Spleen (tissue), 11 donors: Measurements from ENCODE around the gene OXSM. TPM values are rescaled to one million over a fixed set of nuclear protein-coding genes. Genes with fewer than 3 reads are reported as not detected.
A peak's percentile ranks its signal among the peaks of the same experiment; 100 is the strongest.

Experiments used
- DNase-seq: peaks from one replicate; pipeline ENCODE4 v3.0.0-alpha.2; 2020
- H3K27ac ChIP-seq, 8 donors: fragments of 200-600 bp; sonication (generic) in 7 of 8; 1 replicate in 4 of 8; 2 replicates in 4 of 8; pipeline versions ENCODE4 v1.5.0 to v1.8.0; 2016 to 2021; ENCODE audit warnings: inconsistent platforms in 4 of 8, mild to moderate bottlenecking in 4 of 8, moderate library complexity in 1 of 8
- H3K27me3 ChIP-seq, 7 donors: fragments of 200-600 bp; sonication (generic) in 6 of 7; replicated peaks in 1 of 7; 1 replicate in 4 of 7; 2 replicates in 3 of 7; pipeline versions ENCODE4 v1.5.0 to v1.8.0; 2016 to 2021; ENCODE audit warnings: inconsistent platforms in 3 of 7, mild to moderate bottlenecking in 1 of 7
- H3K36me3 ChIP-seq, 6 donors: fragments of 200-600 bp; sonication (generic) in 5 of 6; 1 replicate in 4 of 6; 2 replicates in 2 of 6; pipeline versions ENCODE4 v1.5.0 to v1.8.0; 2016 to 2021; ENCODE audit warnings: inconsistent platforms in 2 of 6
- H3K4me1 ChIP-seq, 6 donors: fragments of 200-600 bp; sonication (generic) in 5 of 6; 1 replicate in 3 of 6; 2 replicates in 3 of 6; pipeline versions ENCODE4 v1.5.0 to v1.8.0; 2016 to 2021; ENCODE audit warnings: inconsistent platforms in 3 of 6
- H3K4me3 ChIP-seq, 8 donors: fragments of 200-600 bp; sonication (generic) in 7 of 8; 1 replicate in 4 of 8; 2 replicates in 4 of 8; pipeline versions ENCODE4 v1.5.0 to v1.8.0; 2016 to 2021; ENCODE audit warnings: inconsistent platforms in 4 of 8, mild to moderate bottlenecking in 4 of 8, moderate library complexity in 2 of 8
- H3K9me3 ChIP-seq, 8 donors: fragments of 200-600 bp; sonication (generic) in 7 of 8; 1 replicate in 4 of 8; 2 replicates in 4 of 8; pipeline versions ENCODE4 v1.5.0 to v1.8.0; 2016 to 2021; ENCODE audit warnings: inconsistent platforms in 4 of 8
- CTCF ChIP-seq, 11 experiments: fragments of 200-600 bp in 7 of 11; fragments of 450-650 bp in 4 of 11; sonication (generic) in 4 of 11; IDR thresholded peaks in 8 of 11; conservative IDR thresholded peaks in 3 of 11; 1 replicate in 7 of 11; 2 replicates in 4 of 11; pipeline versions ENCODE4 v1.4.0 to v1.8.0; 2016 to 2021; ENCODE audit warnings: antibody characterized with exemption in 11 of 11, inconsistent platforms in 4 of 11, mild to moderate bottlenecking in 1 of 11
- POLR2A ChIP-seq, 3 donors: fragments of 450-650 bp; IDR thresholded peaks; one replicate each; pipeline ENCODE4 v1.5.1; 2017; ENCODE audit warnings: antibody characterized with exemption in 3 of 3, mild to moderate bottlenecking in 1 of 3
- POLR2AphosphoS5 ChIP-seq, 3 donors: sonication (generic); formaldehyde crosslinking; IDR thresholded peaks; one replicate each; pipeline ENCODE4 v1.5.1; 2017; ENCODE audit warnings: antibody characterized with exemption in 3 of 3
- WGBS, 5 donors: extraction: QIAGEN DNeasy Blood & Tissue Kit in 3 of 5; methylation state at CpG; one replicate each; pipeline versions ENCODE4 v1.1.5 to v1.1.7; 2013 to 2018; 5-methylcytosine and 5-hydroxymethylcytosine counted together
- intact Hi-C: fragments of 100-400 bp; cut with DNase I; formaldehyde crosslinking; loops from one replicate; pipeline ENCODE4 v1.15.0; 2023; ENCODE audit warnings: low total_unique reads
- polyA plus RNA-seq, 3 donors: library from polyadenylated mRNA; stranded (reverse); fragments of 200-250 nt; gene quantifications; one replicate each; pipeline ENCODE4 v1.2.1, GENCODE V29; 2013
- total RNA-seq, 7 donors: library from RNA; depleted of rRNA in 3 of 7; stranded (reverse); fragments of >200 nt in 3 of 7; fragmentation: NEBNext Ultra II Directional in 4 of 7; extraction: Animal tissue kit (Norgen Biotek cat#: 25700) in 4 of 7; gene quantifications; one replicate each; pipeline versions ENCODE4 v1.1.0 to v1.2.1, GENCODE V29; 2016 to 2021
- donor health status: healthy with polysubstance abuse.
- donor health status: DM: no; HTN: no; CAD: no; lungs with moderate emphysema.
- donor health status: DM: no; HTN: no; CAD: no.
- donor health status: Bipolar disorder and iron deficiency.
- donor health status: healthy.
- donor health status: DM: no; HTN: no; CAD: no.
- donor health status: DM: yes; HTN: yes; CAD: no.

The OXSM gene
- total and polyA plus RNA-seq, 10 donors = 6.9 to 18.7 (median 10.2) TPM

GRCh38 chr3:25817107-25817506, 27.2 kb downstream of the OXSM start:
- Histone ChIP-seq H3K27ac (no peak overlapping the region), H3K27me3 (no peaks in the 10 kb centered on the region), H3K36me3 (no peaks in the 10 kb centered on the region), H3K9me3 (peaks cover 0 to 10% (median 0%) of the 10 kb centered on the region in 8 donors), H3K4me3 (no peak overlapping the region), H3K4me1 (no peaks in the 10 kb centered on the region)
- TF ChIP-seq POLR2AphosphoS5 (IDR thresholded peaks at IDR 0.05) (no peak), CTCF (IDR thresholded peaks at IDR 0.05 in 8 of 11, conservative IDR thresholded peaks at IDR 0.05 in 3 of 11) (no peak), POLR2A (IDR thresholded peaks at IDR 0.05) (no peak)
- intact Hi-C loops = no loop called here
- DNase-seq = no peak
- 49 to 88% (median 71%) methylated on average over 1 of the region's 1 CpG for WGBS, 5 donors

- Histone ChIP-seq H3K4me3 (no peak overlapping the region), H3K27me3 (no peaks in the 10 kb centered on the region), H3K36me3 (no peaks in the 10 kb centered on the region), H3K9me3 (peaks cover 0 to 10% (median 0%) of the 10 kb centered on the region in 8 donors), H3K4me1 (no peaks in the 10 kb centered on the region), H3K27ac (no peak overlapping the region)
- no peak for TF ChIP-seq POLR2A (IDR thresholded peaks at IDR 0.05)
- no peak for TF ChIP-seq POLR2AphosphoS5 (IDR thresholded peaks at IDR 0.05)
- no peak for TF ChIP-seq CTCF (IDR thresholded peaks at IDR 0.05 in 8 of 11, conservative IDR thresholded peaks at IDR 0.05 in 3 of 11)
- no peak for DNase-seq
- 30 to 81% (median 79%) methylated on average over 1 of the region's 1 CpG for WGBS, 5 donors
- intact Hi-C loops = no loop called here
Measured at GRCh38 chr3:25817638-25818037, 27.7 kb downstream of the OXSM start.

GRCh38 chr3:25818335-25818734, 28.4 kb downstream of the OXSM start:
- H3K27ac ChIP-seq = no peak overlapping the region
- no peaks in the 10 kb centered on the region for H3K4me1 ChIP-seq
- H3K9me3 ChIP-seq = peaks cover 0 to 10% (median 0%) of the 10 kb centered on the region in 8 donors
- no peaks in the 10 kb centered on the region for H3K36me3 ChIP-seq
- TF ChIP-seq CTCF (IDR thresholded peaks at IDR 0.05 in 8 of 11, conservative IDR thresholded peaks at IDR 0.05 in 3 of 11) (no peak), POLR2AphosphoS5 (IDR thresholded peaks at IDR 0.05) (no peak), POLR2A (IDR thresholded peaks at IDR 0.05) (no peak)
- DNase-seq = no peak
- intact Hi-C loops = no loop called here
- H3K27me3 ChIP-seq = no peaks in the 10 kb centered on the region
- WGBS, 5 donors = 69 to 88% (median 87%) methylated on average over 4 of the region's 4 CpGs
- no peak overlapping the region for H3K4me3 ChIP-seq

GRCh38 chr3:25820366-25820765, 30.5 kb downstream of the OXSM start:
- intact Hi-C loops = no loop called here
- no peak overlapping the region for H3K4me3 ChIP-seq
- no peaks in the 10 kb centered on the region for H3K4me1 ChIP-seq
- peaks cover 0 to 8% (median 0%) of the 10 kb centered on the region in 8 donors for H3K9me3 ChIP-seq
- no peak for TF ChIP-seq CTCF (IDR thresholded peaks at IDR 0.05 in 8 of 11, conservative IDR thresholded peaks at IDR 0.05 in 3 of 11)
- TF ChIP-seq POLR2A (IDR thresholded peaks at IDR 0.05) = no peak
- no peak for TF ChIP-seq POLR2AphosphoS5 (IDR thresholded peaks at IDR 0.05)
- no peaks in the 10 kb centered on the region for H3K36me3 ChIP-seq
- H3K27me3 ChIP-seq = no peaks in the 10 kb centered on the region
- DNase-seq = no peak
- peak overlapping the region in 1 of 8 donors; percentile 41 for H3K27ac ChIP-seq
